GM12874 (cell line): ENCODE measurements around the gene SYNC.

Experiments
- CTCF ChIP-seq: IDR thresholded peaks from 2 replicates; pipeline ENCODE4 v1.5.1; 2011; ENCODE audit warnings: low read depth, mild to moderate bottlenecking, control low read depth, low read length, moderate library complexity; ENCODE audit not compliant: insufficient read depth

Gene SYNC

GRCh38 chr1:32701421-32701911, 1.1 kb downstream of the SYNC start:
- TF ChIP-seq CTCF: no peak

GRCh38 chr1:32696041-32696440, 6.5 kb downstream of the SYNC start:
- no peak for TF ChIP-seq CTCF

GRCh38 chr1:32695098-32695904, 7.3 kb downstream of the SYNC start:
- TF ChIP-seq CTCF: no peak

- TF ChIP-seq CTCF: no peak
Observed at GRCh38 chr1:32693455-32694174, 9.0 kb downstream of the SYNC start.

- no peak for TF ChIP-seq CTCF
Observed at GRCh38 chr1:32686387-32686786, 16.2 kb downstream of the SYNC start.

GRCh38 chr1:32685498-32685897, 17.1 kb downstream of the SYNC start:
- no peak for TF ChIP-seq CTCF

- no peak for TF ChIP-seq CTCF
Observed at GRCh38 chr1:32684167-32684811, 18.3 kb downstream of the SYNC start.
